Measurements from ENCODE around the gene LDLRAD3. TPM values are rescaled to one million over a fixed set of nuclear protein-coding genes. Genes with fewer than 3 reads are reported as not detected.

The LDLRAD3 gene
- total RNA-seq, 2 experiments from 2014 or later, result not detected

GRCh38 chr11:36109850-36110606 lies 166.2 kb downstream of the LDLRAD3 start:
- DNase-seq (ENCODE audit: low spot score), result no peak

DNA sequence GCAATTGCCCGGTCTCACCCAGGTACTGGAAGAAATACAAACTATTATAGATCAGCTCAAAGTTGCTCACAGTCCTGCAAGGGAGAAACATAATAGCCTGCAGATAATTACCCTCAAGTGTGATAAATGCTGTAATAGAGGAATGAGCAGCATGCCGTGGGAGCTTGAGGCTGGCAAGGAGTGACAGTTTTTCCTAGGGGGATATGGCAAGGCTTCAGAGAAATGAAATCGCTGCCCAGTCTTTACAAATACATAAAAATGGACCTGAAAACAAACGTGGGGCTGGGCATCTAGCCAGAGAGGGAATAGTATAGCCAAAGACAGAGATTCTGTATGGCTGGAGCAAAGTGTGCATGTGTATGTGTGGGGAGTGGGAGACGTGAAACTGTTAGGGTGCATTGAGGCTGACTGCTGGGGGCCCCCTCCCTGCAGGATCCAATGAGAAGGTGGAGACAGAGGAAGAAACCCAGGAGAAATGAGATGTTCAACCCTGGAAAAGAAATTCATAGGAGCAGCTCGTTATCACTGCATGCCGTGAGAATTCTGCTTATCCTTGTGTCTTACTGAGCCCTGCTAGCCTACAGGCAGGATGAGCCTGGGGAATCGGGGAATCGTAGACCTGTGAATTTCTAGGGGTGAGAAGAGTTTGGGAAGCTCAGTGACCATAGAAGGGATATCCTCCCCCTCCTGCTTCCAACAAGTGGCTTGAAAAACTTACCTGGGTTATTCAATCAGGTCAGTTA lies 167.0 kb downstream of the LDLRAD3 start:
- Histone ChIP-seq H3K4me3 (ENCODE audit: low read depth, low read length, poor library complexity, severe bottlenecking) (no peak overlapping the region), H3K27ac (ENCODE audit: low read depth, low read length, poor library complexity, severe bottlenecking) (no peak overlapping the region), H3K4me2 (ENCODE audit: low read length) (no peak overlapping the region), H2AFZ (ENCODE audit: low read length) (no peak overlapping the region), H3K9me2 (ENCODE audit: insufficient read depth, low read length) (no peaks in the 10 kb centered on the region), H3K79me2 (ENCODE audit: insufficient read depth, low read depth, low read length) (no peaks in the 10 kb centered on the region), H4K20me1 (ENCODE audit: insufficient read depth, low read length) (no peaks in the 10 kb centered on the region), H3K9me3 (ENCODE audit: low read length) (no peaks in the 10 kb centered on the region), H3K4me1 (ENCODE audit: insufficient read depth, low read length, poor library complexity, severe bottlenecking) (no peaks in the 10 kb centered on the region), H3K36me3 (ENCODE audit: insufficient read depth, low read length) (no peaks in the 10 kb centered on the region)
- intact Hi-C loops (cut with micrococcal nuclease; ENCODE audit: unreplicated experiment), result no loop called here
- POLR2A ChIA-PET, result no interaction called here
- no peak for DNase-seq (ENCODE audit: low spot score)
- CTCF ChIA-PET (ENCODE audit: unreplicated experiment), result interaction anchor here (0.6 kb wide), 1 partner anchor 445 kb away, joined by 3 read pairs; no protein-coding TSS in a partner anchor
- no peak for TF ChIP-seq CTCF (conservative IDR thresholded peaks at IDR 0.05; ENCODE audit: low read length)
- TF ChIP-seq EZH2phosphoT487 (IDR thresholded peaks at IDR 0.05; ENCODE audit: borderline replicate concordance, low read depth, low read length), result no peak
- no TSS peak for BruUV-seq (replicated peaks)

More at GRCh38 chr11:36109850-36110606, 166.2 kb downstream of the LDLRAD3 start:
- POLR2A ChIA-PET, result no interaction called here
- TF ChIP-seq EZH2phosphoT487 (IDR thresholded peaks at IDR 0.05; ENCODE audit: borderline replicate concordance, low read depth, low read length) (no peak), CTCF (conservative IDR thresholded peaks at IDR 0.05; ENCODE audit: low read length) (no peak)
- intact Hi-C loops (cut with micrococcal nuclease; ENCODE audit: unreplicated experiment), result no loop called here
- H3K9me3 ChIP-seq (ENCODE audit: low read length), result no peaks in the 10 kb centered on the region
- H3K79me2 ChIP-seq (ENCODE audit: insufficient read depth, low read depth, low read length), result no peaks in the 10 kb centered on the region
- H3K4me1 ChIP-seq (ENCODE audit: insufficient read depth, low read length, poor library complexity, severe bottlenecking), result no peaks in the 10 kb centered on the region
- CTCF ChIA-PET (ENCODE audit: unreplicated experiment), result no interaction called here
- H3K36me3 ChIP-seq (ENCODE audit: insufficient read depth, low read length), result no peaks in the 10 kb centered on the region
- H3K9me2 ChIP-seq (ENCODE audit: insufficient read depth, low read length), result no peaks in the 10 kb centered on the region
- no peak overlapping the region for H2AFZ ChIP-seq (ENCODE audit: low read length)
- no peak overlapping the region for H3K27ac ChIP-seq (ENCODE audit: low read depth, low read length, poor library complexity, severe bottlenecking)
- no peaks in the 10 kb centered on the region for H4K20me1 ChIP-seq (ENCODE audit: insufficient read depth, low read length)
- no TSS peak for BruUV-seq (replicated peaks)
- no peak overlapping the region for H3K4me3 ChIP-seq (ENCODE audit: low read depth, low read length, poor library complexity, severe bottlenecking)
- no peak overlapping the region for H3K4me2 ChIP-seq (ENCODE audit: low read length)

DNA sequence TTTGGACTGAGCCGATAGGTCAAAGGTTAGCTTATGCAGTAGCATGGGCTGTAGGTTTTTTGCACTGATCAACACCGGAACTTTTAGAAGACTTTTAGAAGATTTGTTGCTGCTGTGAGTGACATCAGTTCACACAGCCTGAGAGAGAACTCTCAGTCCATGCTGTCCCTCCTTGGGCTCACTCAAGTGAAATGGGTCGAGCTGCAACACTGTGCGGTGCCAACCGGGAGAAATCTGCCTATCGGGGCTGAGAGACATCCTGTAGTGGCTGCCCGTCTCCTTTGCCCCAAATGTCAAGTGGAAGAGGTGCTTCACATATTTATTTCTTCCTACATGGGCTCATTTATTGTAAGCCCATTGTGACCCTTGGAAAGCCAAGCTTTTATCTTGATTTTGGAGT lies 170.2 kb downstream of the LDLRAD3 start:
- Histone ChIP-seq H3K4me2 (ENCODE audit: low read length) (no peak overlapping the region), H4K20me1 (ENCODE audit: insufficient read depth, low read length) (no peaks in the 10 kb centered on the region), H3K9me3 (ENCODE audit: low read length) (no peaks in the 10 kb centered on the region), H2AFZ (ENCODE audit: low read length) (no peak overlapping the region), H3K9me2 (ENCODE audit: insufficient read depth, low read length) (no peaks in the 10 kb centered on the region), H3K36me3 (ENCODE audit: insufficient read depth, low read length) (no peaks in the 10 kb centered on the region), H3K79me2 (ENCODE audit: insufficient read depth, low read depth, low read length) (no peaks in the 10 kb centered on the region), H3K27ac (ENCODE audit: low read depth, low read length, poor library complexity, severe bottlenecking) (no peak overlapping the region), H3K4me3 (ENCODE audit: low read depth, low read length, poor library complexity, severe bottlenecking) (no peak overlapping the region), H3K4me1 (ENCODE audit: insufficient read depth, low read length, poor library complexity, severe bottlenecking) (no peaks in the 10 kb centered on the region)
- ChIA-PET POLR2A (no interaction called here), CTCF (ENCODE audit: unreplicated experiment) (no interaction called here)
- no peak for DNase-seq (ENCODE audit: low spot score)
- intact Hi-C loops (cut with micrococcal nuclease; ENCODE audit: unreplicated experiment), result no loop called here
- no TSS peak for BruUV-seq (replicated peaks)
- TF ChIP-seq CTCF (conservative IDR thresholded peaks at IDR 0.05; ENCODE audit: low read length) (no peak), EZH2phosphoT487 (IDR thresholded peaks at IDR 0.05; ENCODE audit: borderline replicate concordance, low read depth, low read length) (no peak)
